Effector memory CD8-positive, alpha-beta T cell (primary cell): ENCODE data around the gene LRP1B.

Source experiments
- ATAC-seq: fragments of 150-1000 bp; cut with Tn5 transposase; replicated peaks from 2 replicates; pipeline ENCODE4 v1.10.0; 2021; ENCODE audit warnings: mild to moderate bottlenecking, moderate library complexity
- DNase-seq, 3 experiments: peaks; one replicate each; pipeline ENCODE4 v3.0.0; 2021
- H3K27ac Mint-ChIP-seq, 2 donors: one replicate each; pipeline ENCODE4 v1.8.0; 2022; ENCODE audit warnings: mild to moderate bottlenecking in 2 of 2, mixed read lengths in 2 of 2, moderate library complexity in 2 of 2
- H3K27me3 Mint-ChIP-seq, 2 donors: one replicate each; pipeline ENCODE4 v1.8.0; 2022; ENCODE audit warnings: mixed read lengths in 2 of 2
- H3K36me3 Mint-ChIP-seq: one replicate; pipeline ENCODE4 v1.8.0; 2022; ENCODE audit warnings: mild to moderate bottlenecking, moderate library complexity, mixed read lengths; ENCODE audit not compliant: insufficient read depth
- H3K4me1 Mint-ChIP-seq, 2 donors: one replicate each; pipeline ENCODE4 v1.8.0; 2022; ENCODE audit warnings: low read depth in 2 of 2, mixed read lengths in 2 of 2
- H3K4me3 Mint-ChIP-seq, 2 donors: one replicate each; pipeline ENCODE4 v1.8.0; 2022; ENCODE audit warnings: mild to moderate bottlenecking in 2 of 2, mixed read lengths in 2 of 2, moderate library complexity in 2 of 2
- H3K9me3 Mint-ChIP-seq, 2 donors: one replicate each; pipeline ENCODE4 v1.8.0; 2022; ENCODE audit warnings: mixed read lengths in 2 of 2

LRP1B gene

GRCh38 chr2:141947396-141948114 lies 183.3 kb downstream of the LRP1B start:
- Mint-ChIP-seq H3K27me3 (no peaks in the 10 kb centered on the region), H3K36me3 (no peaks in the 10 kb centered on the region), H3K27ac (no peak overlapping the region), H3K9me3 (peaks cover 7 to 9% of the 10 kb centered on the region in 2 donors), H3K4me3 (no peak overlapping the region), H3K4me1 (no peaks in the 10 kb centered on the region)
- DNase-seq (no peak), ATAC-seq (no peak)

GRCh38 chr2:141946016-141946415 lies 184.8 kb downstream of the LRP1B start:
- no peak for ATAC-seq
- peaks cover 13% of the 10 kb centered on the region in 2 donors for H3K9me3 Mint-ChIP-seq
- H3K4me3 Mint-ChIP-seq, result no peak overlapping the region
- H3K27ac Mint-ChIP-seq, result no peak overlapping the region
- DNase-seq, result no peak
- H3K27me3 Mint-ChIP-seq, result no peaks in the 10 kb centered on the region
- no peaks in the 10 kb centered on the region for H3K4me1 Mint-ChIP-seq
- no peaks in the 10 kb centered on the region for H3K36me3 Mint-ChIP-seq

GRCh38 chr2:141943918-141944317 lies 186.9 kb downstream of the LRP1B start:
- H3K4me3 Mint-ChIP-seq, result no peak overlapping the region
- peaks cover 13 to 14% of the 10 kb centered on the region in 2 donors for H3K9me3 Mint-ChIP-seq
- H3K27ac Mint-ChIP-seq, result no peak overlapping the region
- H3K36me3 Mint-ChIP-seq, result no peaks in the 10 kb centered on the region
- no peaks in the 10 kb centered on the region for H3K4me1 Mint-ChIP-seq
- DNase-seq (no peak), ATAC-seq (no peak)
- H3K27me3 Mint-ChIP-seq, result no peaks in the 10 kb centered on the region

GRCh38 chr2:141942006-141942789 lies 188.6 kb downstream of the LRP1B start:
- Mint-ChIP-seq H3K27me3 (no peaks in the 10 kb centered on the region), H3K27ac (no peak overlapping the region), H3K9me3 (peaks cover 14 to 15% of the 10 kb centered on the region in 2 donors), H3K4me3 (no peak overlapping the region), H3K36me3 (no peaks in the 10 kb centered on the region), H3K4me1 (no peaks in the 10 kb centered on the region)
- ATAC-seq (no peak), DNase-seq (no peak)

GRCh38 chr2:141941210-141941714 lies 189.6 kb downstream of the LRP1B start:
- H3K27ac Mint-ChIP-seq, result no peak overlapping the region
- H3K36me3 Mint-ChIP-seq, result no peaks in the 10 kb centered on the region
- no peak for ATAC-seq
- no peaks in the 10 kb centered on the region for H3K27me3 Mint-ChIP-seq
- peaks cover 7 to 12% of the 10 kb centered on the region in 2 donors for H3K9me3 Mint-ChIP-seq
- no peak overlapping the region for H3K4me3 Mint-ChIP-seq
- DNase-seq, result no peak
- no peaks in the 10 kb centered on the region for H3K4me1 Mint-ChIP-seq

- Mint-ChIP-seq H3K9me3 (peaks cover 7 to 12% of the 10 kb centered on the region in 2 donors), H3K27me3 (no peaks in the 10 kb centered on the region)
- ATAC-seq, result no peak
Observed at GRCh38 chr2:141940709-141941108, 190.1 kb downstream of the LRP1B start.

GRCh38 chr2:141933226-141933625 lies 197.6 kb downstream of the LRP1B start:
- no peak overlapping the region for H3K27ac Mint-ChIP-seq
- no peaks in the 10 kb centered on the region for H3K4me1 Mint-ChIP-seq
- H3K9me3 Mint-ChIP-seq, result peaks cover 4 to 8% of the 10 kb centered on the region in 2 donors
- DNase-seq (no peak), ATAC-seq (no peak)
- H3K36me3 Mint-ChIP-seq, result no peaks in the 10 kb centered on the region
- H3K4me3 Mint-ChIP-seq, result no peak overlapping the region
- H3K27me3 Mint-ChIP-seq, result no peaks in the 10 kb centered on the region

More at GRCh38 chr2:141940709-141941108, 190.1 kb downstream of the LRP1B start:
- Mint-ChIP-seq H3K27ac (no peak overlapping the region), H3K4me1 (no peaks in the 10 kb centered on the region), H3K4me3 (no peak overlapping the region), H3K36me3 (no peaks in the 10 kb centered on the region)
- no peak for DNase-seq

GRCh38 chr2:141932261-141932660 lies 198.6 kb downstream of the LRP1B start:
- Mint-ChIP-seq H3K27ac (no peak overlapping the region), H3K27me3 (no peaks in the 10 kb centered on the region), H3K4me1 (no peaks in the 10 kb centered on the region), H3K36me3 (no peaks in the 10 kb centered on the region), H3K9me3 (peaks cover 7 to 15% of the 10 kb centered on the region in 2 donors), H3K4me3 (no peak overlapping the region)
- DNase-seq, result no peak
- no peak for ATAC-seq

- DNase-seq (no peak), ATAC-seq (no peak)
- Mint-ChIP-seq H3K4me3 (no peak overlapping the region), H3K27me3 (no peaks in the 10 kb centered on the region), H3K27ac (no peak overlapping the region), H3K4me1 (no peaks in the 10 kb centered on the region), H3K36me3 (no peaks in the 10 kb centered on the region), H3K9me3 (peaks cover 7 to 15% of the 10 kb centered on the region in 2 donors)
Observed at GRCh38 chr2:141931797-141932196, 199.0 kb downstream of the LRP1B start.

- H3K4me1 Mint-ChIP-seq, result no peaks in the 10 kb centered on the region
Observed at GRCh38 chr2:141930803-141931202, 200.0 kb downstream of the LRP1B start.

GRCh38 chr2:141929331-141930252 lies 201.2 kb downstream of the LRP1B start:
- Mint-ChIP-seq H3K4me1 (no peaks in the 10 kb centered on the region), H3K27me3 (no peaks in the 10 kb centered on the region), H3K4me3 (no peak overlapping the region), H3K36me3 (no peaks in the 10 kb centered on the region), H3K9me3 (peaks cover 8 to 15% of the 10 kb centered on the region in 2 donors), H3K27ac (no peak overlapping the region)
- ATAC-seq (no peak), DNase-seq (no peak)

More at GRCh38 chr2:141930803-141931202, 200.0 kb downstream of the LRP1B start:
- H3K4me3 Mint-ChIP-seq, result no peak overlapping the region
- H3K36me3 Mint-ChIP-seq, result no peaks in the 10 kb centered on the region
- no peak overlapping the region for H3K27ac Mint-ChIP-seq
- H3K27me3 Mint-ChIP-seq, result no peaks in the 10 kb centered on the region
- ATAC-seq (no peak), DNase-seq (no peak)
- H3K9me3 Mint-ChIP-seq, result peaks cover 7 to 15% of the 10 kb centered on the region in 2 donors

GRCh38 chr2:141928476-141928875 lies 202.3 kb downstream of the LRP1B start:
- no peaks in the 10 kb centered on the region for H3K27me3 Mint-ChIP-seq
- no peak overlapping the region for H3K27ac Mint-ChIP-seq
- no peak overlapping the region for H3K4me3 Mint-ChIP-seq

GRCh38 chr2:141927536-141927935 lies 203.3 kb downstream of the LRP1B start:
- Mint-ChIP-seq H3K27ac (no peak overlapping the region), H3K9me3 (peaks cover 9 to 18% of the 10 kb centered on the region in 2 donors), H3K4me1 (no peaks in the 10 kb centered on the region), H3K4me3 (no peak overlapping the region), H3K36me3 (no peaks in the 10 kb centered on the region), H3K27me3 (no peaks in the 10 kb centered on the region)
- no peak for ATAC-seq
- DNase-seq, result no peak

More at GRCh38 chr2:141928476-141928875, 202.3 kb downstream of the LRP1B start:
- no peaks in the 10 kb centered on the region for H3K36me3 Mint-ChIP-seq
- DNase-seq (no peak), ATAC-seq (no peak)
- no peaks in the 10 kb centered on the region for H3K4me1 Mint-ChIP-seq
- H3K9me3 Mint-ChIP-seq, result peaks cover 9 to 18% of the 10 kb centered on the region in 2 donors
